Adrenal gland (tissue), 12 donors: ENCODE results near the gene KCNJ6. TPM values are rescaled to one million over a fixed set of nuclear protein-coding genes. Genes with fewer than 3 reads are reported as not detected.

Experiments
- DNase-seq, 7 donors: peaks; one replicate each; pipeline ENCODE4 v3.0.0-alpha.2; 2019 to 2020
- H3K27ac ChIP-seq, 5 donors: fragments of 200-600 bp; sonication (generic) in 4 of 5; 1 replicate in 3 of 5; 2 replicates in 2 of 5; pipeline versions ENCODE4 v1.5.1 to v1.8.0; 2016 to 2020; ENCODE audit warnings: mild to moderate bottlenecking in 1 of 5
- H3K27me3 ChIP-seq: fragments of 200-600 bp; 2 replicates; pipeline ENCODE4 v1.8.0; 2021
- H3K36me3 ChIP-seq, 2 donors: fragments of 200-600 bp; replicated peaks in 1 of 2; 1 replicate in 1 of 2; 2 replicates in 1 of 2; pipeline versions ENCODE4 v1.5.1 to v1.8.0; 2018 to 2022
- H3K4me1 ChIP-seq, 2 donors: fragments of 200-600 bp; replicated peaks in 1 of 2; 1 replicate in 1 of 2; 2 replicates in 1 of 2; pipeline versions ENCODE4 v1.5.1 to v1.8.0; 2018 to 2021
- H3K4me3 ChIP-seq, 4 donors: fragments of 200-600 bp; sonication (generic) in 3 of 4; one replicate each; pipeline ENCODE4 v1.5.1; 2016 to 2018
- H3K9me3 ChIP-seq, 3 donors: fragments of 200-600 bp; sonication (generic) in 1 of 3; replicated peaks in 1 of 3; 1 replicate in 2 of 3; 2 replicates in 1 of 3; pipeline versions ENCODE4 v1.5.1 to v1.8.0; 2016 to 2021
- CTCF ChIP-seq, 6 experiments: fragments of 450-650 bp in 4 of 6; fragments of 200-600 bp in 2 of 6; sonication (generic) in 1 of 6; IDR thresholded peaks; 1 replicate in 5 of 6; 2 replicates in 1 of 6; pipeline versions ENCODE4 v1.5.1 to v1.8.0; 2016 to 2021; ENCODE audit warnings: antibody characterized with exemption in 6 of 6, mild to moderate bottlenecking in 2 of 6, moderate library complexity in 1 of 6
- POLR2A ChIP-seq, 2 donors: fragments of 450-650 bp; IDR thresholded peaks; one replicate each; pipeline ENCODE4 v1.6.1; 2017; ENCODE audit warnings: antibody characterized with exemption in 2 of 2, mild to moderate bottlenecking in 2 of 2, moderate library complexity in 1 of 2
- WGBS, 4 donors: extraction: QIAGEN DNeasy Blood & Tissue Kit in 2 of 4; methylation state at CpG; one replicate each; pipeline versions ENCODE4 v1.1.5 to v1.1.7; 2013 to 2017; 5-methylcytosine and 5-hydroxymethylcytosine counted together
- intact Hi-C, 2 donors: fragments of 100-400 bp; cut with DNase I; formaldehyde crosslinking; loops; one replicate each; pipeline versions ENCODE4 v1.14.1 to v1.15.0; 2022 to 2023
- polyA plus RNA-seq, 3 donors: library from polyadenylated mRNA; stranded (reverse); fragments of 200-250 nt in 2 of 3; fragments of 350-450 nt in 1 of 3; fragmentation: Illumina TruSeq in 1 of 3; extraction: RNeasy Lipid Tissue Mini Kit (QIAGEN cat#74804) in 1 of 3; gene quantifications; one replicate each; pipeline ENCODE4 v1.2.3, GENCODE V29; 2013 to 2014
- total RNA-seq, 9 donors: library from RNA; depleted of rRNA in 4 of 9; stranded (reverse); fragments of >200 nt in 4 of 9; fragments of 120-200 nt in 1 of 9; fragmentation: NEBNext Ultra II Directional in 1 of 9; extraction: Animal tissue kit (Norgen Biotek cat#: 25700) in 1 of 9; gene quantifications; one replicate each; pipeline versions ENCODE4 v1.1.0 to v1.2.4, GENCODE V29; 2013 to 2023
- donor health status: healthy with polysubstance abuse.
- donor health status: Bipolar disorder and iron deficiency.
- donor health status: DM: yes; HTN: yes; CAD: no.
- donor health status: DM: no; HTN: no; CAD: no.
- donor health status: DM: no; HTN: no; CAD: no.
- donor health status: DM: yes; HTN: yes; CAD: no.

KCNJ6 gene
- total and polyA plus RNA-seq, 12 donors, result 0.03 to 0.60 (median 0.07) TPM; not detected in 4

DNA sequence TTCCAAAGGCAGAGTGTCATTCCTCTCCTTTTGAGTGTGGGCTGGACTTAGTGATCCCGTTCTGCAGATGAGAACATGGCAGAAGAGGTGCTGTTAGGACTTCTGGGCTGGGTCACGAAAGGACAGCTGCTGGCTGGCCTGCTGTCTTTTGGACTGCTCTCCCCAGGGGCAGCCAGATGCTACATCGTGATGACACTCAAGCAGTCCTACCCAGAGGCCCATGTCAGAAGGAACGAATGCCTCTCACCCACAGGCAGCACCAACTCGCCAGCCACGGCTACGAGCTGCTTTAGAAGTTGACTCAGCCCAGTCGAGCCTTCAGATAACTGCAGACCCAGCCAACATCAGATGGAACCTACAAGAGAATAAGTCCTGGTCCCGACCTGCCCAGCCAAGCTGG is 156.5 kb downstream of the KCNJ6 start:
- Histone ChIP-seq H3K4me3 (no peak overlapping the region), H3K27me3 (no peaks in the 10 kb centered on the region), H3K9me3 (no peaks in the 10 kb centered on the region), H3K27ac (no peak overlapping the region), H3K4me1 (no peaks in the 10 kb centered on the region), H3K36me3 (no peaks in the 10 kb centered on the region)
- WGBS, 4 donors, result 83 to 91% (median 87%) methylated on average over 5 to 9 of the region's 9 CpGs
- no peak for DNase-seq
- no peak for TF ChIP-seq POLR2A (IDR thresholded peaks at IDR 0.05)
- intact Hi-C loops, result no loop called here

GRCh38 chr21:37758982-37759381 is 157.3 kb downstream of the KCNJ6 start:
- H3K4me3 ChIP-seq, result no peak overlapping the region
- 35 to 46% (median 44%) methylated on average over 7 of the region's 7 CpGs for WGBS, 4 donors
- no peak overlapping the region for H3K27ac ChIP-seq
- no peaks in the 10 kb centered on the region for H3K4me1 ChIP-seq
- no peaks in the 10 kb centered on the region for H3K27me3 ChIP-seq
- no peaks in the 10 kb centered on the region for H3K36me3 ChIP-seq
- intact Hi-C loops, result no loop called here
- no peaks in the 10 kb centered on the region for H3K9me3 ChIP-seq
- TF ChIP-seq CTCF (IDR thresholded peaks at IDR 0.05) (peak; percentile 9 to 62 (median 40)), POLR2A (IDR thresholded peaks at IDR 0.05) (no peak)
- DNase-seq, result peak in 6 of 7 donors; percentile 17 to 57 (median 42)

- WGBS, 4 donors, result 62 to 75% (median 67%) methylated on average over 11 of the region's 11 CpGs
- Histone ChIP-seq H3K4me3 (no peak overlapping the region), H3K27ac (no peak overlapping the region), H3K36me3 (no peaks in the 10 kb centered on the region), H3K27me3 (no peaks in the 10 kb centered on the region), H3K9me3 (no peaks in the 10 kb centered on the region), H3K4me1 (no peaks in the 10 kb centered on the region)
- intact Hi-C loops, result no loop called here
- no peak for DNase-seq
- TF ChIP-seq CTCF (IDR thresholded peaks at IDR 0.05), result no peak
Measured at GRCh38 chr21:37757606-37758376, 158.5 kb downstream of the KCNJ6 start.

GRCh38 chr21:37753122-37753599 is 163.1 kb downstream of the KCNJ6 start:
- H3K27ac ChIP-seq, result no peak overlapping the region
- WGBS, 4 donors, result 50 to 61% (median 53%) methylated on average over 11 to 12 of the region's 12 CpGs
- H3K27me3 ChIP-seq, result peaks cover 4% of the 10 kb centered on the region
- H3K36me3 ChIP-seq, result no peaks in the 10 kb centered on the region
- no peak overlapping the region for H3K4me3 ChIP-seq
- peak in 1 of 7 donors; percentile 52 for DNase-seq
- TF ChIP-seq POLR2A (IDR thresholded peaks at IDR 0.05), result no peak
- TF ChIP-seq CTCF (IDR thresholded peaks at IDR 0.05), result no peak
- no peaks in the 10 kb centered on the region for H3K4me1 ChIP-seq
- no peaks in the 10 kb centered on the region for H3K9me3 ChIP-seq
- intact Hi-C loops, result no loop called here
